ENCODE measurements around the gene ATXN7L1.

DNA sequence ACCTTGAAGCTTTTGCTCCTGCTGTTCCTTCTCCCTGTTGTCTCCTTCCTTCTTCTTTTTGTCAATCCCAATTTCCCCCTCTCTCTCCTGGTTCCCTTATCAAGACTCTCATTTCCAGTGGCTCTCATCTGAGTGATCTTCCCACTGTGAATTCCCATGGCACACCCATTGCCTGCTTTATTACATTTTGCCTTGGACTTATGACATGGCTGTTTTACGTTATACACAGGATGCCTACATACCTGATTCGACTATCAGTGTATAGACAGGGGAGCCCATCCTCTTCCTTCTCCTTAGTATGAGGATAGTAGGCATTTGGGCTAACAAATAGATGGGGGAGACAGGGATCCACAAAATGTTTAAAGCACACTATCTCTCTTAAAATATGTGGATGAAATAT lies 255.2 kb downstream of the ATXN7L1 start:
- TF ChIP-seq, protein P1, sequence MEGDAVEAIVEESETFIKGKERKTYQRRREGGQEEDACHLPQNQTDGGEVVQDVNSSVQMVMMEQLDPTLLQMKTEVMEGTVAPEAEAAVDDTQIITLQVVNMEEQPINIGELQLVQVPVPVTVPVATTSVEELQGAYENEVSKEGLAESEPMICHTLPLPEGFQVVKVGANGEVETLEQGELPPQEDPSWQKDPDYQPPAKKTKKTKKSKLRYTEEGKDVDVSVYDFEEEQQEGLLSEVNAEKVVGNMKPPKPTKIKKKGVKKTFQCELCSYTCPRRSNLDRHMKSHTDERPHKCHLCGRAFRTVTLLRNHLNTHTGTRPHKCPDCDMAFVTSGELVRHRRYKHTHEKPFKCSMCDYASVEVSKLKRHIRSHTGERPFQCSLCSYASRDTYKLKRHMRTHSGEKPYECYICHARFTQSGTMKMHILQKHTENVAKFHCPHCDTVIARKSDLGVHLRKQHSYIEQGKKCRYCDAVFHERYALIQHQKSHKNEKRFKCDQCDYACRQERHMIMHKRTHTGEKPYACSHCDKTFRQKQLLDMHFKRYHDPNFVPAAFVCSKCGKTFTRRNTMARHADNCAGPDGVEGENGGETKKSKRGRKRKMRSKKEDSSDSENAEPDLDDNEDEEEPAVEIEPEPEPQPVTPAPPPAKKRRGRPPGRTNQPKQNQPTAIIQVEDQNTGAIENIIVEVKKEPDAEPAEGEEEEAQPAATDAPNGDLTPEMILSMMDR (IDR thresholded peaks at IDR 0.05; ENCODE audit: low read depth, low read length) = no peak
- no peak for TF ChIP-seq EZH2phosphoT487 (IDR thresholded peaks at IDR 0.05; ENCODE audit: low read depth)

All from OCI-LY3 (cell line).